SK-N-SH (cell line): Measurements from ENCODE around the gene IL21R.

Experiments used
- CTCF ChIP-seq: fragments of 200-600 bp; sonication (generic); IDR thresholded peaks from 2 replicates; pipeline ENCODE4 v1.6.1; 2017; ENCODE audit warnings: antibody characterized with exemption, mild to moderate bottlenecking, moderate library complexity
- EZH2phosphoT487 ChIP-seq: fragments of 200-600 bp; sonication (generic); IDR thresholded peaks from 2 replicates; pipeline ENCODE4 v1.6.1; 2017; ENCODE audit warnings: low read depth, mixed run types, mild to moderate bottlenecking, antibody characterized with exemption, moderate library complexity, borderline replicate concordance
- JUND ChIP-seq: IDR thresholded peaks from 2 replicates; pipeline ENCODE4 v1.4.0; 2012
- SIN3A ChIP-seq: IDR thresholded peaks from 2 replicates; pipeline ENCODE4 v1.6.1; 2012; ENCODE audit warnings: low read depth, mild to moderate bottlenecking, low read length, moderate library complexity, borderline replicate concordance
- USF1 ChIP-seq: IDR thresholded peaks from 2 replicates; pipeline ENCODE4 v1.4.0; 2012; ENCODE audit warnings: low read depth, borderline replicate concordance

- no peak for TF ChIP-seq USF1
- TF ChIP-seq SIN3A = no peak
- TF ChIP-seq JUND = no peak
- TF ChIP-seq CTCF = no peak
- no peak for TF ChIP-seq EZH2phosphoT487
Observed at GRCh38 chr16:27453494-27453825, 51.5 kb downstream of the IL21R start.
